Measurements from ENCODE around the gene TBX1. TPM values are rescaled to one million over a fixed set of nuclear protein-coding genes. Genes with fewer than 3 reads are reported as not detected.

The TBX1 gene
- total RNA-seq, 1 experiment from 2014 or later = 0.10 TPM

GRCh38 chr22:19811811-19812771 is 51.5 kb downstream of the TBX1 start:
- no peak for DNase-seq (ENCODE audit: low read depth)

GRCh38 chr22:19812910-19813309 is 52.3 kb downstream of the TBX1 start:
- DNase-seq (ENCODE audit: low read depth) = no peak

- no peak for DNase-seq (ENCODE audit: low read depth)
These were observed 53.9 kb downstream of the TBX1 start for GRCh38 chr22:19814428-19814827.

- no peak for DNase-seq (ENCODE audit: low read depth)
These were observed 54.7 kb downstream of the TBX1 start for GRCh38 chr22:19815093-19815822.

DNA sequence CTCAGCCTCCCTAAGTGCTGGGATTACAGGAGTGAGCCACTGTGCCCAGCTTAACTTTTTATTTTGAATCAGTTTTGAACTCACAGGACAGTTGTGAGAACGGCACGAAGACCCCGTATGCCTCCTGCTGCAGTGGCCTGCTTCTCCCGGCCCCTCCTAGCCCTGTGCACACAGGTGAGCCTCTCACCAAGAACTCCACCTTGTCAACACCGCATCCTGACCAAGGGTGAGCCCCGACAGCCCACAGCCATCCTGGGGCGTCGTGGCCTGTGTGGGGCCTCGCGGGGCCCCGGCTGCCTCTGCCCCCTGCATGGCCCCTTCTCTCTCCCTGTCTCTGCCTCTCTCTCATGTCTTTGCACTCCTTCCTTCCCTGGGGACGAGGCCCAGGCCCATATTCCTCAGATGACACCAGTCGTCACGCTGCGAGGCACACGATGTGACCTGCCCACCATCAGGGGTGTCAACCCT is 55.3 kb downstream of the TBX1 start:
- no peak for DNase-seq (ENCODE audit: low read depth)

GRCh38 chr22:19816372-19817119 is 56.0 kb downstream of the TBX1 start:
- no peak for DNase-seq (ENCODE audit: low read depth)

Other genes starting within 250 kb of the TBX1 start
- gene CLDN5, start 236.4 kb upstream of the TBX1 start, total RNA-seq (2014; rRNA removed; shearing (Covaris generic)) = not detected in 2 replicates
- gene SEPTIN5, start 46.3 kb upstream of the TBX1 start, total RNA-seq (2014; rRNA removed; shearing (Covaris generic)) = 7.7 and 9.8 TPM in 2 replicates
- gene GP1BB, start 37.2 kb upstream of the TBX1 start, total RNA-seq (2014; rRNA removed; shearing (Covaris generic)) = 0.27 and 1.5 TPM in 2 replicates
- 4.0 and 7.6 TPM in 2 replicates for gene GNB1L, start 94.1 kb downstream of the TBX1 start, total RNA-seq (2014; rRNA removed; shearing (Covaris generic))
- gene RTL10, start 94.1 kb downstream of the TBX1 start, total RNA-seq (2014; rRNA removed; shearing (Covaris generic)) = 3.5 and 7.6 TPM in 2 replicates
- gene COMT, start 181.0 kb downstream of the TBX1 start, total RNA-seq (2014; rRNA removed; shearing (Covaris generic)) = 182 and 248 TPM in 2 replicates
- gene TXNRD2, start 181.0 kb downstream of the TBX1 start, total RNA-seq (2014; rRNA removed; shearing (Covaris generic)) = 20.7 and 21.8 TPM in 2 replicates

Data from M059J (cell line).